GM10266 (cell line): ENCODE results near the gene MRPS31.

Source experiments
- DNase-seq: peaks from one replicate; pipeline ENCODE4 v3.0.0; 2012; ENCODE audit errors: extremely low spot score
- TF ChIP-seq, protein P1 (sequence below): IDR thresholded peaks from 2 replicates; pipeline ENCODE4 v1.5.1; 2012; ENCODE audit warnings: mild to moderate bottlenecking, low read depth; ENCODE audit not compliant: control insufficient read depth, insufficient read depth; ENCODE audit errors: missing control alignments

Gene MRPS31

DNA sequence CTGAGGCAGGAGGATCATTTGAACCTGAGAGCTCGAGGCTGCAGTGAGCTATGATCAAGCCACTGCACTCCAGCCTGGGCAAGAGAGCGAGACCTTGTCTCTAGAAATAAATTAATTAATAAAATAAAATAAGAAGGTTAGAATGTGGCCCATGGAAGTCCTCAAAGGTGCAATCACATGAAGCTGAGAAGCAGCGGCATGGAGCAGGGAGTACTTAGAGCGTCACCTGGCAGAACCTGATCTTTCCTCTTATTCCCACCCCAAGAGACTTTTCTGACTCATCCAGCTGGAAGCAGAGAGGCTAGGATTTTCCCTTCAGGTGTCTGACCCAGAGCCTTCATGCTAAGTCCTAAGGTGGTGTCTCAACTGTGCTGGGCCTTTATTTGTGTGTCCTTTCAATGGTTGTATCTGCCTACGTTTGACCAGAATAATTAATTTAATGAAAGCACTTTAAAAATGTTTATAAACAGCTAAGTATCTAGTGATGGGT, 8.9 kb upstream of the MRPS31 start:
- no peak for DNase-seq
- TF ChIP-seq, protein P1, sequence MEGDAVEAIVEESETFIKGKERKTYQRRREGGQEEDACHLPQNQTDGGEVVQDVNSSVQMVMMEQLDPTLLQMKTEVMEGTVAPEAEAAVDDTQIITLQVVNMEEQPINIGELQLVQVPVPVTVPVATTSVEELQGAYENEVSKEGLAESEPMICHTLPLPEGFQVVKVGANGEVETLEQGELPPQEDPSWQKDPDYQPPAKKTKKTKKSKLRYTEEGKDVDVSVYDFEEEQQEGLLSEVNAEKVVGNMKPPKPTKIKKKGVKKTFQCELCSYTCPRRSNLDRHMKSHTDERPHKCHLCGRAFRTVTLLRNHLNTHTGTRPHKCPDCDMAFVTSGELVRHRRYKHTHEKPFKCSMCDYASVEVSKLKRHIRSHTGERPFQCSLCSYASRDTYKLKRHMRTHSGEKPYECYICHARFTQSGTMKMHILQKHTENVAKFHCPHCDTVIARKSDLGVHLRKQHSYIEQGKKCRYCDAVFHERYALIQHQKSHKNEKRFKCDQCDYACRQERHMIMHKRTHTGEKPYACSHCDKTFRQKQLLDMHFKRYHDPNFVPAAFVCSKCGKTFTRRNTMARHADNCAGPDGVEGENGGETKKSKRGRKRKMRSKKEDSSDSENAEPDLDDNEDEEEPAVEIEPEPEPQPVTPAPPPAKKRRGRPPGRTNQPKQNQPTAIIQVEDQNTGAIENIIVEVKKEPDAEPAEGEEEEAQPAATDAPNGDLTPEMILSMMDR: no peak

DNA sequence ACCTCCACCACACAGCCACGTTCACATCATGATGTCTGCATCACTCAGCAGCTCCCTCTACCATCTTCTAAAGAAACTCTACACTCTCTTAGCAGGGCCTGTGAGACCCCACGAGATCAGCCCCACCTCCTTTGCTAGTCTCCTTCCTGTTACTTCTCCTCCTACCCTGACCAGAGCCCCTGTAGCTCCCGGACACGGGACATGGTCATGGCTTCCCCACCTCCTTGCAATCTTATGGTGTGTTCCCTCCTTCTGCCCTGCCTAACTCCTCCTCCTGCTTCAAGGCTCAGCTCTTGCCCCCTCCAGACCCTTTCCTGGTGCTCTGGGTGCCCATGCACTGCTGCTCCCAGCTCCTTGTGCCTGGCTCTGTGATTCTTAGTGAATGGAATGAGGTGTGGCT, 8.1 kb upstream of the MRPS31 start:
- DNase-seq: no peak
- TF ChIP-seq, protein P1: no peak

DNA sequence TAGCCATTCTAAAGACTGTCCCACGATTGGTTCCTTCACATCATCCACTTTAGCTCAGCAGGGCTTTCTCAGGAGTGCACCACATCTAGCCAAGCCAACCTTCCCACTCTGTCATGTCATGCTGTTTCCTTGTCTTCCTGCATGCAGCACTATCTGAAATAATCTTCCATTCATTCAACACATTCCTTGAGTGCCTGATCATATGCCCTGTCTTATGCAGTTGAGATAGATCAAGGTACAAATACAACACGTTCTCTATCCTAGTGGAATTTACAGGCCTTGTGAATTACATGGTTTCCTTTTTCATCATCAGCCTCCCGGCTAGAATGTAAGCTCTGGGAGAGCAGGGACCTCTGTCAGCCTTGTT, 6.8 kb upstream of the MRPS31 start:
- TF ChIP-seq, protein P1: no peak
- DNase-seq: no peak

DNA sequence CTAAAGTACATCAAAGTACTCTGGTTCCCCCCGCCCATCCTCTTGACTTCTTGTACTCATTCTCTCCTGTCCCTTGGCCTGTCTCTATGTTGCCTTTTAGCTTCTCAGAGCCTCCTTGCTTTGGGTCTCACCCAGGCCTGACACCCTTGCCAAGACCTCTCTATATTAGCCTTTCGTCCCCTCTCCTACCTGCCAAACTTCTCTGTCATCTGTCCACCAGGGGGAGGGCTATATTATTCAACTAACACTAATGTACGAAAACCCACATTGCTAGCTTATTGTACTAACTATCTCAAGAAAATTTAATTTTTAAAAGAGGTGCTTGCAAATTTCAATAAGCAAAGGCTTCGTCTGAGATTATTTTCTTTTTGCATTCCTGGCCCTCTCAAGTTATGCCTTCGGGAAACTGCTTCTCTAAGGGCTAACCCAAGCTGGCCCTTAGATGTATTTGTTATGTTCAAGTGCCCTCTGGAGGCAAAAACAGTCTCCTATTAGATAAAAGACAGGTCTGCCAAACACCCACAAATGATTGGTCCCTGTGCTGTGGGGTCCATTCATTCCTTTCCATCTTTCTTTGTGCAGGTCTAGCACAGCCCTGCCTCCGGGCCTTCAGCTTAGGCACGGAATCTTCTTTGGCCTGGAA, 6.3 kb upstream of the MRPS31 start:
- DNase-seq: peak; percentile 51
- TF ChIP-seq, protein P1: peak; percentile 69

DNA sequence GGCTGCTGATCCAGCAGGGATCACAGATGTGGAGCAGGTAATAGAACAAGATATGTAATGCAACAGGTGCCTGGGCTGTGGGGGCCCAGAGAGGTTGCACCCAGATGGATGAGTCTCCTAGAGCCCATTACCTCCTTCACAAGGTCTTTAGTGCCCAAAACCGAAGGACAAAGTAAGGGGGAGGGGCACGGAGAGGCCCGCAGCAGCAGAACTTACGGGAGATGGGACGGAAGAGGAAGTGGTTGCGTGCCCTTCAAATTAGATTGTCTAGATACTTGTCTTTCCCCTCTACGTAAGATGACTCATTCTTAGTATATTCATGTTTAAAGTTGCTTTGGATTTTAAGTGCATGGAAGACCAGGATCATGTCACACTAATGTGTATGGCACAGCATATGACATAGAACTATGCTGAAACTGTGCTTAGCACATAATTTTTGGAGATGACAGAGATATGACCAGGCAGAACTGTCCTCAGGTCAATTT, 5.7 kb upstream of the MRPS31 start:
- TF ChIP-seq, protein P1: no peak
- DNase-seq: no peak

DNA sequence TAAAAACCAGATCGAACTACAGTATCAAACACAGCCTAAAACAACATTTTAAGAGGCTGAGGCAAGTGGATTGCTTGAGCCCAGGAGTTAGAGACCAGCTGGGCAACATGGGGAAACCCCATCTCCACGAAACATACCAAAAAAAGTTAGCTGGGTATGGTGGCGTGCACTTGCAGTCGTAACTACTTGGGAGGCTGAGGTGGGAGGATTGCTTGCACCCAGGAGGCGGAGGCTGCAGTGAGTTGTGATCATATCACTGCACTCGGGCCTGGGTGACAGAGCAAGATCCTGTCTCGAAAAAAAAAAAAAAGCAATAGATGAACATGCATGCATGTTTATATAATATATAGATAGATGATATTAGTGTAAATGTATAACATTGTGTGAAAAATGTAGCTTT, 5.2 kb upstream of the MRPS31 start:
- TF ChIP-seq, protein P1: no peak
- DNase-seq: no peak

DNA sequence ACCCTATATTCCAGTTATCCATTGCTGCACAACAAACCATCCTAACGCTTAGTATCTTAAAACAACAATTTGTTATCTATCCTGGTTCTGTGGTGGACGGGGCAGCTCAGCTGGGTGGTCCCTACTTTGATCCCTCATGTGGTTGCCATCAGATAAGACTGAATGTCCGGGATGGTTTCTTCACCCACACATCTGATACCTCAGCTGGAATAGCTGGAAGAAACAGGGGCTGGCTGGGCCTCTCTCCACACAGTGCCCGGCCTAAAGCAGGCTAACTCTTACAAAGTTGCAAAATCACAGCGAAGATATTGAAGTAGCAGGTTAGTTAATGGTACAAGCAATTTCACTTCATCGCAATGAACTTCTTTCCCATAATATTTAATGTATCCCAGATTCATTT, 3.7 kb upstream of the MRPS31 start:
- TF ChIP-seq, protein P1: no peak
- DNase-seq: no peak
